ENCODE data around the gene DPP4. TPM values are rescaled to one million over a fixed set of nuclear protein-coding genes. Genes with fewer than 3 reads are reported as not detected.

Gene DPP4
- total RNA-seq, 1 experiment from 2014 or later, result 2.8 TPM

- no peak overlapping the region for H3T11ph ChIP-seq (ENCODE audit: low read length)
- H3K9me3 ChIP-seq (ENCODE audit: control insufficient read depth, low read depth, low read length), result no peaks in the 10 kb centered on the region
- no peak overlapping the region for H4K8ac ChIP-seq (replicated peaks; ENCODE audit: insufficient read length, low read depth, low read length)
- no peak for DNase-seq
- no peak overlapping the region for H3K4me3 Mint-ChIP-seq
- no peak overlapping the region for H3K23ac ChIP-seq (ENCODE audit: insufficient read length, low read depth, low read length)
- H3K18ac ChIP-seq (ENCODE audit: insufficient read length, low read depth, low read length), result no peak overlapping the region
- no peak overlapping the region for H3K56ac ChIP-seq (ENCODE audit: insufficient read length, low read depth, low read length)
- no CpG with 5 or more reads among the region's 1 CpG for WGBS (ENCODE audit: extremely low coverage, insufficient read length, low lambda C conversion rate)
- no peaks in the 10 kb centered on the region for H4K20me1 ChIP-seq (ENCODE audit: control insufficient read depth, insufficient read depth, insufficient read length)
- H2BK120ac ChIP-seq (ENCODE audit: low read depth, low read length, poor library complexity, severe bottlenecking), result no peak overlapping the region
- no peak overlapping the region for H2BK12ac ChIP-seq (ENCODE audit: insufficient read length, low read depth, low read length)
- H3K27ac ChIP-seq (ENCODE audit: insufficient read length, low read depth, low read length), result no peak overlapping the region
- H2BK5ac ChIP-seq (ENCODE audit: insufficient read length, low read length), result no peak overlapping the region
- H4K91ac ChIP-seq (ENCODE audit: insufficient read length, low read depth, low read length), result no peak overlapping the region
- H3K4me1 ChIP-seq (ENCODE audit: insufficient read depth, low read length), result no peaks in the 10 kb centered on the region
- no peak overlapping the region for H3K9ac ChIP-seq (ENCODE audit: extremely low read depth, insufficient read length, low read length)
- no peaks in the 10 kb centered on the region for H3K9me3 Mint-ChIP-seq
- no peak for TF ChIP-seq CTCF (conservative IDR thresholded peaks at IDR 0.05)
- no peaks in the 10 kb centered on the region for H3K79me1 ChIP-seq (ENCODE audit: insufficient read depth, low read depth, low read length, poor library complexity, severe bottlenecking)
- H3K4me2 ChIP-seq (ENCODE audit: insufficient read depth, insufficient read length, low read length), result no peak overlapping the region
- H2AK5ac ChIP-seq (ENCODE audit: insufficient read length, low read length), result no peak overlapping the region
- H4K5ac ChIP-seq (ENCODE audit: insufficient read length, low read depth, low read length), result no peak overlapping the region
- H3K27me3 ChIP-seq (ENCODE audit: insufficient read depth, low read length), result no peaks in the 10 kb centered on the region
- no peak overlapping the region for H2AFZ ChIP-seq (ENCODE audit: low read length)
- H3K27me3 Mint-ChIP-seq (ENCODE audit: low read depth), result no peaks in the 10 kb centered on the region
- H3K14ac ChIP-seq (ENCODE audit: insufficient read depth, low read length), result no peak overlapping the region
- H3K36me3 Mint-ChIP-seq (ENCODE audit: insufficient read depth in 1 of 3, low read depth in 3 of 3), result no peaks in the 10 kb centered on the region
- no peak overlapping the region for H3K4ac ChIP-seq (ENCODE audit: low read depth, low read length)
- H2BK20ac ChIP-seq (ENCODE audit: low read depth, low read length, poor library complexity, severe bottlenecking), result no peak overlapping the region
- H2BK15ac ChIP-seq (ENCODE audit: low read depth, low read length), result no peak overlapping the region
- no peaks in the 10 kb centered on the region for H3K79me2 ChIP-seq (ENCODE audit: insufficient read depth, low read length)
- no peak overlapping the region for H3K27ac Mint-ChIP-seq
- peaks cover 4 to 5% of the 10 kb centered on the region in 2 experiments; a peak in 3 of 4 replicates for H3K4me1 Mint-ChIP-seq
- no peaks in the 10 kb centered on the region for H3K23me2 ChIP-seq (ENCODE audit: insufficient read length, low read depth, low read length, poor library complexity, severe bottlenecking)
Measured at GRCh38 chr2:161990741-161991140, 83.3 kb downstream of the DPP4 start.

Measured in H9 (cell line).